Loucy (cell line): ENCODE data around the gene RFX3.
A peak's percentile ranks its signal among the peaks of the same experiment; 100 is the strongest.

ENCODE experiments used
- H2AFZ ChIP-seq: fragments of 200-600 bp; sonication (generic); 2 replicates; pipeline ENCODE4 v1.6.0; 2016; ENCODE audit warnings: antibody characterized with exemption, mild to moderate bottlenecking, low read length, moderate library complexity
- H3F3A ChIP-seq: fragments of 200-600 bp; 2 replicates; pipeline ENCODE4 v1.6.0; 2016; ENCODE audit warnings: antibody characterized with exemption, low read depth, mild to moderate bottlenecking
- H3K27me3 ChIP-seq: fragments of 200-600 bp; sonication (generic); 2 replicates; pipeline ENCODE4 v1.6.1; 2014; ENCODE audit warnings: low read length, mild to moderate bottlenecking; ENCODE audit not compliant: insufficient read depth, poor library complexity, severe bottlenecking
- H3K36me3 ChIP-seq: fragments of 200-600 bp; sonication (generic); 2 replicates; pipeline ENCODE4 v1.6.1; 2016; ENCODE audit warnings: low read length; ENCODE audit not compliant: insufficient read depth
- H3K4me1 ChIP-seq: fragments of 200-600 bp; sonication (generic); 2 replicates; pipeline ENCODE4 v1.5.1; 2014; ENCODE audit warnings: low read length, mild to moderate bottlenecking; ENCODE audit not compliant: insufficient read depth, poor library complexity, severe bottlenecking
- H3K4me2 ChIP-seq: fragments of 200-600 bp; sonication (generic); 2 replicates; pipeline ENCODE4 v1.6.0; 2014; ENCODE audit warnings: antibody characterized with exemption, low read length, low read depth, mild to moderate bottlenecking; ENCODE audit not compliant: poor library complexity, severe bottlenecking
- H3K4me3 ChIP-seq: fragments of 200-600 bp; sonication (generic); 2 replicates; pipeline ENCODE4 v1.5.1; 2014; ENCODE audit warnings: low read length, mild to moderate bottlenecking, mixed read lengths; ENCODE audit not compliant: poor library complexity, severe bottlenecking
- H3K79me2 ChIP-seq: fragments of 200-600 bp; sonication (generic); 2 replicates; pipeline ENCODE4 v1.6.1; 2014; ENCODE audit warnings: low read length; ENCODE audit not compliant: insufficient read depth
- H3K9ac ChIP-seq: fragments of 200-600 bp; sonication (generic); 2 replicates; pipeline ENCODE4 v1.6.0; 2014; ENCODE audit warnings: mild to moderate bottlenecking, low read depth, low read length, moderate library complexity; ENCODE audit not compliant: poor library complexity, severe bottlenecking
- H3K9me2 ChIP-seq: fragments of 200-600 bp; sonication (generic); replicated peaks from 2 replicates; pipeline ENCODE4 v1.6.1; 2016; ENCODE audit warnings: low read depth, low read length, mixed read lengths
- H3K9me3 ChIP-seq: fragments of 200-600 bp; sonication (generic); 2 replicates; pipeline ENCODE4 v1.6.1; 2014; ENCODE audit warnings: mild to moderate bottlenecking, antibody characterized with exemption, low read length, low read depth; ENCODE audit not compliant: insufficient read depth
- H4K20me1 ChIP-seq: fragments of 200-600 bp; sonication (generic); 2 replicates; pipeline ENCODE4 v1.6.0; 2014; ENCODE audit warnings: antibody characterized with exemption, low read length, mild to moderate bottlenecking; ENCODE audit not compliant: insufficient read depth, poor library complexity, severe bottlenecking
- CTCF ChIP-seq: fragments of 200-600 bp; sonication (generic); conservative IDR thresholded peaks from 2 replicates; pipeline ENCODE4 v1.5.1; 2014; ENCODE audit warnings: mild to moderate bottlenecking, antibody characterized with exemption, low read length
- EZH2phosphoT487 ChIP-seq: fragments of 200-600 bp; IDR thresholded peaks from 2 replicates; pipeline ENCODE4 v1.6.1; 2018; ENCODE audit warnings: antibody characterized with exemption, mild to moderate bottlenecking, moderate library complexity, borderline replicate concordance

RFX3 gene

GRCh38 chr9:3528451-3528850, 2.6 kb upstream of the RFX3 start:
- TF ChIP-seq CTCF = no peak
- TF ChIP-seq EZH2phosphoT487 = no peak
- Histone ChIP-seq H3K9me3 (no peaks in the 10 kb centered on the region), H3K4me1 (peaks cover 57% of the 10 kb centered on the region), H3K9ac (peak overlapping the region; percentile 99), H4K20me1 (peaks cover 14% of the 10 kb centered on the region), H3F3A (peaks cover 6% of the 10 kb centered on the region), H3K27me3 (no peaks in the 10 kb centered on the region), H3K36me3 (no peaks in the 10 kb centered on the region), H2AFZ (no peak overlapping the region), H3K79me2 (peaks cover 79% of the 10 kb centered on the region), H3K9me2 (no peaks in the 10 kb centered on the region), H3K4me3 (peak overlapping the region; percentile 89), H3K4me2 (peak overlapping the region; percentile 95)

- Histone ChIP-seq H3K4me1 (peaks cover 59% of the 10 kb centered on the region), H4K20me1 (peaks cover 23% of the 10 kb centered on the region), H3K79me2 (peaks cover 83% of the 10 kb centered on the region), H3K27me3 (no peaks in the 10 kb centered on the region), H3K9me2 (no peaks in the 10 kb centered on the region), H2AFZ (no peak overlapping the region), H3K9me3 (no peaks in the 10 kb centered on the region), H3K4me3 (peak overlapping the region; percentile 89), H3F3A (peaks cover 6% of the 10 kb centered on the region), H3K9ac (peak overlapping the region; percentile 99), H3K36me3 (no peaks in the 10 kb centered on the region), H3K4me2 (peak overlapping the region; percentile 95)
- TF ChIP-seq CTCF = no peak
- TF ChIP-seq EZH2phosphoT487 = no peak
Measured at GRCh38 chr9:3526997-3527940, 1.5 kb upstream of the RFX3 start.

DNA sequence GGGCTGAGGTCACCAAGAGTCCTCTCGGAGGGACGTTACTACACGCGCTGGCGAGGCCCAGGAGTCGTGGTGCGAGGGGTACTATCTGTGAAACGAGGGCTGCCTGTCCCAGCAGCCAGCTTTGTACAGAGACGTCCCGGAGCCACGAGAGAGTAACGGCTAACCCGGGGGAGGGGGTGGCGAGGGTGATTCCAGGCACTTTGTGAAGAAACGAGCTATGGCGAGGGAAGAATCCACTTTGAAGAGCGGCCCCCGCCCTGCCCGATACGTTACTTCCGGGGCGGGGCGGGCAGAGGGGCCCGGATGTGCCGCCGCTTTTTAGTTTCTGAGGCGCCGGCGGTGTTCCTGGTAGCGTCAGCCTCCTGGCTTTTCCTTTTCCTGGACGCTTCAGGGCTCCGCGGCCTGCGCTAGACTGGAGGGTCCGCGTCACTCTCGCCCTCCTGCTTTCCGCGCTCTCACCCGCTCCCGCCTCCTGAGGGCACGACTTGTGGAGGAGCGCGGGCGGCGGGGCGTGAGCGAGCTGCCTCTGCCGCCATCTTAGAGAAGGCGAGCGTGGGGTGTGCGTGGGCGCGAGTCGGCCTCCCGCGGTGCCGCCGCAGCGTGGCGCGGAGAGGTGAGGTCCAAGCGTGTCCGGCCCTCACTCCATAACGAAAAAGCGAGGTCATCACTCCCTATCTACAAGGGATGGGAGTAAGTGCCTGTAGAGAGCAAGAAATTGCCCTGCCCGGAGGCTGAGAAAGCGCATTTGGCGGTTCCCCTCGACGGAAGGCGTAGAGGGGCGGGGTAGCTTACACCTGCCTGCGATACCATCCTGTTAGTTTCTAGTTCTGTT, 580 bp upstream of the RFX3 start:
- H3K9me2 ChIP-seq = no peaks in the 10 kb centered on the region
- no peak for TF ChIP-seq EZH2phosphoT487
- TF ChIP-seq CTCF = no peak
- peak overlapping the region; percentile 90 for H2AFZ ChIP-seq
- peaks cover 6% of the 10 kb centered on the region for H3F3A ChIP-seq
- no peaks in the 10 kb centered on the region for H3K36me3 ChIP-seq
- H3K4me3 ChIP-seq = peak overlapping the region; percentile 89
- peaks cover 84% of the 10 kb centered on the region for H3K79me2 ChIP-seq
- H3K9me3 ChIP-seq = no peaks in the 10 kb centered on the region
- H3K4me1 ChIP-seq = peaks cover 62% of the 10 kb centered on the region
- peaks cover 23% of the 10 kb centered on the region for H4K20me1 ChIP-seq
- H3K4me2 ChIP-seq = peak overlapping the region; percentile 95
- peak overlapping the region; percentile 99 for H3K9ac ChIP-seq
- no peaks in the 10 kb centered on the region for H3K27me3 ChIP-seq
